Measurements from ENCODE around the gene RPS15A. TPM values are rescaled to one million over a fixed set of nuclear protein-coding genes. Genes with fewer than 3 reads are reported as not detected.

Gene RPS15A
- total and polyA plus RNA-seq, 2 of the 8 experiments (the other 6 are each of a cell fraction or from before 2014, with no cell fraction given) = 1,784 to 5,666 TPM

- 0 out of 2 replicates have a peak, but pooled peaks have one; percentile 33 for TF ChIP-seq YY1 (IDR thresholded peaks at IDR 0.05; ENCODE audit: low read depth, low read length)
- peak; percentile 37; the same call in 1 of the 2 replicates for TF ChIP-seq E2F6 (IDR thresholded peaks at IDR 0.05)
- TF ChIP-seq TCF12 (IDR thresholded peaks at IDR 0.05; ENCODE audit: low read depth, low read length) = no peak
- TF ChIP-seq USF2 (IDR thresholded peaks at IDR 0.05; ENCODE audit: low read length) = no peak
- TF ChIP-seq RXRA (IDR thresholded peaks at IDR 0.05; ENCODE audit: insufficient read depth, low read depth, low read length) = no peak
- peak; percentile 93 for TF ChIP-seq PHF8 (conservative IDR thresholded peaks at IDR 0.05; ENCODE audit: low read depth, low read length)
- TF ChIP-seq BCL11A (IDR thresholded peaks at IDR 0.05; ENCODE audit: low read depth in 2 of 2, low read length in 2 of 2) = no peak
- TF ChIP-seq RBBP5 (IDR thresholded peaks at IDR 0.05; ENCODE audit: borderline replicate concordance, low read depth, low read length) = peak; percentile 79; the same call in 1 of the 2 replicates
- TF ChIP-seq MAX (IDR thresholded peaks at IDR 0.05) = peak; percentile 93
- TF ChIP-seq POLR2AphosphoS5 (IDR thresholded peaks at IDR 0.05; ENCODE audit: low read depth, low read length) = peak; percentile 100
- peak in 1 of 2 experiments; percentile 47; a peak in 1 of 3 replicates for TF ChIP-seq EP300 (IDR thresholded peaks at IDR 0.05; ENCODE audit: borderline replicate concordance in 1 of 2, low read depth in 2 of 2, low read length in 2 of 2)
- no peak for TF ChIP-seq SAP30 (IDR thresholded peaks at IDR 0.05; ENCODE audit: insufficient read depth, insufficient replicate concordance, low read length)
- no peak for TF ChIP-seq CHD1 (IDR thresholded peaks at IDR 0.05; ENCODE audit: low read depth, low read length)
- TF ChIP-seq ATF2 (IDR thresholded peaks at IDR 0.05; ENCODE audit: low read length) = no peak
- no peak for TF ChIP-seq ZNF274 (IDR thresholded peaks at IDR 0.05; ENCODE audit: borderline replicate concordance, extremely low read depth, low read length)
- TF ChIP-seq TAF1 (IDR thresholded peaks at IDR 0.05; ENCODE audit: low read depth, low read length) = peak; percentile 99
- TF ChIP-seq TEAD4 (IDR thresholded peaks at IDR 0.05; ENCODE audit: low read depth, low read length) = no peak
- TF ChIP-seq CHD2 (IDR thresholded peaks at IDR 0.05; ENCODE audit: low read length) = peak; percentile 80
- no peak for TF ChIP-seq FOSL1 (IDR thresholded peaks at IDR 0.05; ENCODE audit: insufficient read depth, low read depth, low read length)
- no peak for TF ChIP-seq CEBPB (IDR thresholded peaks at IDR 0.05; ENCODE audit: low read depth, low read length)
Observed at GRCh38 chr16:18801145-18801972, 11.2 kb upstream of the RPS15A start, which contains the start of gene ARL6IP1 (continued).
